Right lobe of liver (tissue), 4 donors: ENCODE measurements around the gene BANK1.

Experiments
- CTCF ChIP-seq, 4 donors: fragments of 200-600 bp in 3 of 4; fragments of 450-650 bp in 1 of 4; IDR thresholded peaks; one replicate each; pipeline versions ENCODE4 v1.5.1 to v1.8.0; 2016 to 2022; ENCODE audit warnings: antibody characterized with exemption in 4 of 4, mild to moderate bottlenecking in 2 of 4
- POLR2A ChIP-seq: fragments of 450-650 bp; IDR thresholded peaks from one replicate; pipeline ENCODE4 v1.6.1; 2017; ENCODE audit warnings: antibody characterized with exemption, mild to moderate bottlenecking
- donor health status: DM: no; HTN: no; CAD: no.
- donor health status: DM: no; HTN: no; CAD: no.
- donor health status: DM: no; HTN: yes; CAD: no.

GRCh38 chr4:101762534-101762933, 28.0 kb upstream of the BANK1 start:
- TF ChIP-seq CTCF (IDR thresholded peaks at IDR 0.05) (no peak), POLR2A (no peak)
